GM18498 (cell line): Measurements from ENCODE around the gene KLHL3.

ENCODE experiments used
- ATAC-seq: cut with Tn5 transposase; IDR thresholded peaks from one replicate; pipeline ENCODE4 v1.9.1; 2021; ENCODE audit warnings: mild to moderate bottlenecking, moderate library complexity; ENCODE audit not compliant: unreplicated experiment

Gene KLHL3

DNA sequence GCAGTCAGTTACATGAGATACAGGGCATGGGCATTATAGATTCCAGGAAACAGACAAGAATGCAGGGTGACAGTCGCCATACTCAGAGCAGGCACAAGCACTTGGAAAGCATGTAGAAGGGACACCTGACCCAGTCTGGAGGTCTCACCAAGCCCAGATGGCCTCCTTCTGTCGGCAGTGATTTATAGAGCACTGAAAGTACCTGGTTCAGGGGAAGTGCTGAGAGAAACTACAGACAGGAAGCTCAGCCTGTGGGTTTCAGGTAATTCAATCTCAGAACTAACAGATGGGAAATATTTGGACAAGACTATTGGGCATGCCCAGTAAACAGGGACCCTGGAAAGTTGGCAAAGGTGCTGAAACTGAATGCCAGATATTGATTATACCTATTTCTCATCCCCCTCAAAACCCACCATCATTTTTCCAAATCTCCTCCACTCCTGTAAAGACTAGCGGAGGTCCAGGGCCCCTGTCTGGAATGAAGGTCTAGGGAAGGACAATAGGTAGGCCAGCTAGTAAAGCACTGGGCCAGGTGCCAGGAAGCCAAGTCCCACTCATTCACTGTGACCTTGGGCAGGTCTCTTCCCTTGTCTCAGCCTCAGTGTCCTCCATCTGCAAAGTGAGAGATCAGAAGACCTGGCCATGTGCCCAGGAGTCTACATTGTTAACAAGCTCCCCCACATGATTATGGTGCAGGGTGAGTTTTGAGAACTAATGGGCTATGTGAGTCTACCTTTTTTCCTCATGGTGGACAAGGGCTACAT is 26.9 kb downstream of the KLHL3 start:
- no peak for ATAC-seq

DNA sequence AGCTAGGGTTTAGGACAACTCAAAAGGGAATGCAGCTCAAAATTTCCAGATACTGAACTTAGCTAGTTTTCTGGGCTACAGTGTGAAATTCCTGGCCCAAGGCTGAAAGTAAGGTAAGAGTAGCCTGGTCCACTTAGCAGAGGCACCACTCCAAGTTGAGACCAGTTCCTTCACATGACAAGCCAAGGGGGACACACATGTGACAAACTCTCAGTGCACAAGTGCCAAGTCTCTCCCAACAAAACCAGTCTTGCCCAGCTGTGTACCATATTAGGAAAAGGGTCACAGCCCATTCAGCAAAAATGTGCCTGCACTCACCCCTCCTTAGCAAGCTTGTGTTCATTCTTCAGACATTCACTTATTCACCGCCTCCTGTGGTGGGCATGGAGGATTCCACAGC is 27.8 kb downstream of the KLHL3 start:
- no peak for ATAC-seq

DNA sequence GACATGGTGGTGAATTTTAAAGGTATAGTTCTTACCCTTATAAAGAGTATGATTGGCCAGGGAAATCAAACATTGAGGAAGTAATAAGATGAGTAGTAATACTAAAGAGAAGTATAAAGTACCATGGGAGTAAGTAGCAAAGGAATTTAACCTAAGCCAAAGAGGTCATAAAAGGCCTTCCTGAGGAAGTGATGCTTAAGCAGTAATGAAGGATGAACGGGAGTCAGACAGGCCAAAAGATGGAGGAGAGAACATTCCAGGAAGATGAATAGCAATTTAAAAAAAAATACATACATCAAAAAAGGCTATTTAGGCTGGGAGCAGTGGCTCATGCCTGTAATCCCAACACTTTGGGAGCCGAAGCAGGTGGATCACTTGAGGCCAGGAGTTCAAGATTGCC is 29.0 kb downstream of the KLHL3 start:
- ATAC-seq: no peak

DNA sequence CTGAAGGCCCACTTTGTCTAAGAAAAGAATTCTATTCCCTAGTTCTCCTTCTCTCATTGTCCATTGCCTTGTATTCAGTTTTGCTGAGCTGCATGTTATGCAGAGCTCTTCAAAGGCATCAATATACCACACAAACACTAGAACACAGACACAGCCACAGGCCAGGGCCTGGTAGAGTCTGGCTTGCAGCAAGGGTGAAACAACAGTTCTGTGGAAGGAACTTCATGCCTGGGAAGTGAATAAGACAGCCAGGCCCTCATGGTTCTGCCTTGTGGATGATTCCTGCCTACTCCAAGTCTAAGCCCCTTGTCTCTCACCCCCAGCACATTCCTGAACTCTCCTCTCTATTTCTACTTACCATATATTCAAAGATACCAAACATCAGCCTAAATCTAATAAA is 30.8 kb downstream of the KLHL3 start:
- ATAC-seq: no peak

DNA sequence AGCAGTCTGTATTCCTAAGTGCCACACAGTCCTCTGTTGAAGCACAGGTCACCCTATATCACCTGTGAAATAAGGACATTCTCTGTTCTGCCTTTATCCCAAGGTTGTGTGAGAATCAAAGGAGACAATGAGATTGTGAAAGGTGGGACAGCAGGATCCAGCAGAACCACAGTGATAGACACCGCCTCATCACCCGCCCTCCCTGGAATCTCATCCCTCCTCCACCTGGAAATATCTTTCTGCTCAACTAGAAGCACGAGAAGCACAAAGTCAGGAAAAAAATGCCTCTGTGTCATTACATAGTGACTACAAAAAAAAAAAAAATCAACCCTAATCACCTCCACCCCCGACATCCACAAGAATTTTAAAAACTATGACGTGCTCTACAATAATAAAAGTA is 32.3 kb downstream of the KLHL3 start:
- no peak for ATAC-seq

- ATAC-seq: no peak
Measured at GRCh38 chr5:137700282-137700680, 35.6 kb downstream of the KLHL3 start.

DNA sequence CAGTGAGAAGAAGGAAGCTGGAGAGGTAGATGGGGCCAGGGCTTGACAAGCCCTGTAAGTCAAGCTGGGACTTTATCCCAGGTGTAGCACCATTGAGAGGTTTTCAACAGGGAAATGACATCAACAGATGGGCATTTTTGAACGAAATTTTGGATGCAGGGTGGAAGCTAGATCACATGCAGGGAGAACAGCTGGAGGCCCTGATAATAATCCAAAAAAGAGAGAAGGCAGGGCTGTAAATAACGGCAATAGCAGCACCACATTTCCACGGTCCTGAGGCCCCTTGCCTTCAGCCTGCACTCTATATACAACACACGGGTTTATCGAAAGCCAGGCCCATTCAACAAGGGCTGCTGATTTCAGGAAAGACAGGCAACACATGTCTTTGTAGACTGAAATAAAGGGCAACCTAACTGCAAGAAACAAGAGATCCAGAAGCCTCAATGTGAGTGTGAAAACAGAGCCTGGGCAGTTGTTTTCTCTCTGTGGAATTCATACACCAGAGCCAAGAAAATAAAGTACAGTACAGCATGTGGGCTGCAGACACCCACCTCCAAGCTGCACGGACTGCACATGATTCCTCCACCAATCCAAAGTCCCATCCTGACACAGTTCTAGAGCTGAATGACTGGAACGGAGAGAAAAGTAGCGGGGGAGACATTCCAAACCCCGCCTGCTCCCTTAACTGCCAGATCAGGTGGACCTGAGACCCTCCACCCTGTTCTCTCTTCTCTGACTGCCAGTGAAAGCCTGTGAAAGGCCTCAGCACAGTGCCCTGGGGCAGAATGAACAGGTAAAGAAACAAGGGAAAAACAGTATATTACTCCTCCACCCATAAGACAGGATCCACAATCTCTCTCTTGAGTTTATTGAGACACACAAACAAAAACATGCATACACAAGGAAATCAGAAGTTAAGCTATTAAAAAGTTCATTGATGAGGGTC is 36.3 kb downstream of the KLHL3 start:
- no peak for ATAC-seq

DNA sequence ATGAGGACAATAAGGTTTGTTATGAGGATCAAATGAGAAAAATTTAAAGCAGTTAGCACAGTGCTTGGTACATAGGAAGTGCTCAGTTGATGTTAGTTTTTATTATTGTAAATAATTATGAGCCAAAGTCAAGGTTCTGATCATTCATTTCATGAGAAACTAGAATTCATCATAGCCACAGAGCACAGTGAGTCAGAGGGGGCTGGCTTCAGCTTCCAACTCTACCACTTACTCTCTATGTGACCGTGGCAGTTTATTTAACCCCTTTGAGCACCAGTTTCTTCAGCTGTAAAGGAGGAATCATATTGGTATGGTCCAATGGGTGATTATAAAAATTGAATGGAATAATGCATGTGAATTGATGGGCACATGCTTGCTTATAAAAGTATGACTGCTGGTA is 39.4 kb downstream of the KLHL3 start:
- ATAC-seq: no peak

DNA sequence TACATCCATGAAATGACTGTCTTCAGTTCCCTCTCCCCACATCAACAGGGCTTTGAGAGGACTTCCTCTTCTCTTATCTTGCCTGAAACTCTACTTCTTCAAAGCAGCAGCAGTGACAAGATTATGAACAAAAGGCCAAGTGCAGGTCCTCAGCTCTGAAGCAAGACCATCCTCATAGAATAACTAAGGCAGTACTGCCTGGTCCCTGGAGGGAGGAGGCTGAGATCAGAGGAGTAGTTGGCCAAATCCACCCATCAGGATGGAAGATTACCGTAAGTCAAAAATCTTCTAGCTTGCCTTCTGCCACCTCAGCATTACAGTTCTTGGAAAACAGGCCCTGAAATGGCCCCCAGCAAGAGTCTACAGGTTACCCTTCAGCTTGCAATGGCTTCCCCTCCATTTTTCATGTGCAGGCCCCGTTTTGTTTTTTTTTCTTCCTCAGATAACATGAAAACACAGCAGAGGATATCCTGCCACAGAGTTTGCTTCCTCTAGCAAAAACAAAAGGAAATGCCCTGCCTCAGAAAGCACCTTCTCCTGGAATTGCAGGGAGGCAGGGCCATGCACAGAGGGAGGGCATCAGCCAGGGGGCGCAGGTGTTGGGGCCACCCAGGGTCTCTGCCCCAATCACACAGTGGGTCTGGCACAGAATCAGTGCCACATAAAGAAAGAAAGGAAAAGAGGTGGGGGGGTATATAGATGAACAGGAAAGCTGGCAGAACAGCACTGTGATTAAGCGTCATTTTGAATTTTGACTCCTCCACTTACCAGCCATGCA is 40.0 kb downstream of the KLHL3 start:
- ATAC-seq: no peak

- ATAC-seq: no peak
Measured at GRCh38 chr5:137693951-137694721, 41.8 kb downstream of the KLHL3 start.

GRCh38 chr5:137693307-137693950 is 42.5 kb downstream of the KLHL3 start:
- no peak for ATAC-seq

- no peak for ATAC-seq
Measured at GRCh38 chr5:137689306-137689705, 46.6 kb downstream of the KLHL3 start.

DNA sequence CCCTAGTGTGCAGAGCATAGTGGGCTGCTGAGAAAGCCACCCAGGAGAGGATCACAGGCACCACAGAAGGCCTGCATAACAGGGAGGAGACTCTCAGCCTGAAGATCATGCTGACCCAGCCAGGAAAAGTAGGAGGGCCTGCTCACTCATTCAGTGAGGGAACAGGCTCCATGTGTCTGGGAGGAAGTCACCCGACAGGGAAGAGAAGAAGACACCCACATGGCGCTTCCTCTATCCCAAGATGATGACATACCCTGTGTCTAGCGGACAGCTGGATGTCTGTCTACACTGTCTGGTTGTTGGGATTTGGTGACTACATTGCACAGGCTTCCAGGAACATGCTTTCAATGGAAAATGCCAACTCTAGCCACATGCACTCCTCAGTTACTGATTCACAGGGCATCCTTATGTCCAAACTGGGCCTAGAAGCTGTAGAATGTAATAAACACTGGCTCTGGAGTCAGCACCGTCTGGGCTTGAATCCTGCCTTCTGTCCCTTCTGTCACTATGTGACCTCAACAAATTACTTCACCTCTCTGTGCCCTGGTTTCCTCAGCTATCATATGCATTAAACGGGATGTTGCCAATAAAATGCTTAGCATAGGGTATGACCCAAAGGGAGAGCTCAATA is 47.6 kb downstream of the KLHL3 start:
- no peak for ATAC-seq

DNA sequence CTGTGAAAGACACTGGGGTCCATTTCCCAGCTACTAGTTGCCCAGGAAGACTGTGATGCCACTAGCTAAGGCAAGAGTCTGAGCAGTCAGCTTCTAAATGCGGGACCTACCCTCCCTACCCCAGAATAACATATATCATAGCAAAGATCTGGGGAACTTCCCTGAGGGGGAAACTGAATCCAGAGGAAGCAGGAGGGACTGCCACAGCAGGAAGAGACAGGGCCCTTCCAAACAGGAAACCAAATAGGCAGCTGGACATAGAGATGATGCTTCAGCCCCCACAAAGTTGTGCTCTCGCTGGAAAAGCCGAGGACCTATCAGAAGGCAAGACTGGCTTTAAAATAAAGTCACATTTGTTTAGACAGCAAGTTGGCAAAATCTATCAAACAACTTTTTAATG is 51.1 kb downstream of the KLHL3 start:
- ATAC-seq: no peak

DNA sequence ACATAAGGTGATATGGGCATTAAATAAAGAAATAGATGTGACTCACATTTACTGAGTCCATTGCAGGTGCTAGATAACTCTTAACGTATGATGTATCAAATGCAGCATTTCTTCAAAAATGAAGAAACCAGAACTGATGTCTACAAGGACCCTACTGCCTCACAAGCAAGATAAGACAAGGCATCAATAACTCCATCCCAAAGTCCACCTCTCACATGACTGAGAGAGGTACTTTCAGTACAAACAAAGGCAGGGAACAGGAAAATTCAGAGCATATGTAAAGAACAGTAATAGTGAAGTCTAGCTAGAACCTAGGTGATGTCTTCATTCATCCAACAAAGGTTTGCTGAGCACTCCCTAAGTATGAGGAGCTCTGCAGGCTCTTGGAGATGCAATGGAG is 54.7 kb downstream of the KLHL3 start:
- ATAC-seq: no peak

GRCh38 chr5:137679910-137680309 is 56.0 kb downstream of the KLHL3 start:
- ATAC-seq: no peak

GRCh38 chr5:137679195-137679594 is 56.7 kb downstream of the KLHL3 start:
- no peak for ATAC-seq

DNA sequence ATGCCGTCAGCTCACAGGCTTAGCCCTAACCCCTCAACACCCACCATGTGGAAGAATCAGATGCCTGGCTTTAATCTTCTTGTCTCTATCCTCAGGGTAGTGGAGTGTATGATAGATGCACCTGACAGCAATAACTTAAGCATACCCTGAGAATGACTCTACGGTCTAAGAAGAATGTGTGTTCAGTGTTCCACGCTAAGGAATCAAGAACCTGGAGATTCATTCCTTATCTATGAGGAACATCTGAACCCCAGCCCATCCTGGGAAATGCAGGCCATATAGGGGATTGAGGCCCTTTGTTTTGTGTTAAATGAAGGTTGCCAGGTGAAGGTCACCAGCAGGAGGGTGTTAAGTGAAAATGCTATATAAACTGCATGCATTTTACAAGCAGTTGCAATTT is 63.0 kb downstream of the KLHL3 start:
- ATAC-seq: no peak

GRCh38 chr5:137672001-137672400 is 63.9 kb downstream of the KLHL3 start:
- no peak for ATAC-seq

- no peak for ATAC-seq
Measured at GRCh38 chr5:137669811-137670210, 66.1 kb downstream of the KLHL3 start.
